Measurements from ENCODE around the gene APC2.

- TF ChIP-seq CTCF (IDR thresholded peaks at IDR 0.05): no peak
- TF ChIP-seq POLR2AphosphoS5 (IDR thresholded peaks at IDR 0.05): no peak
These were observed 32.0 kb upstream of the APC2 start for GRCh38 chr19:1417681-1418495.
